ENCODE data around the gene MNT.

Gene MNT

GRCh38 chr17:2362881-2363280 lies 38.0 kb downstream of the MNT start:
- no peak for DNase-seq (ENCODE audit: low spot score)

GRCh38 chr17:2362416-2362815 lies 38.4 kb downstream of the MNT start:
- DNase-seq (ENCODE audit: low spot score) = no peak

GRCh38 chr17:2362016-2362415 lies 38.8 kb downstream of the MNT start:
- no peak for DNase-seq (ENCODE audit: low spot score)

DNA sequence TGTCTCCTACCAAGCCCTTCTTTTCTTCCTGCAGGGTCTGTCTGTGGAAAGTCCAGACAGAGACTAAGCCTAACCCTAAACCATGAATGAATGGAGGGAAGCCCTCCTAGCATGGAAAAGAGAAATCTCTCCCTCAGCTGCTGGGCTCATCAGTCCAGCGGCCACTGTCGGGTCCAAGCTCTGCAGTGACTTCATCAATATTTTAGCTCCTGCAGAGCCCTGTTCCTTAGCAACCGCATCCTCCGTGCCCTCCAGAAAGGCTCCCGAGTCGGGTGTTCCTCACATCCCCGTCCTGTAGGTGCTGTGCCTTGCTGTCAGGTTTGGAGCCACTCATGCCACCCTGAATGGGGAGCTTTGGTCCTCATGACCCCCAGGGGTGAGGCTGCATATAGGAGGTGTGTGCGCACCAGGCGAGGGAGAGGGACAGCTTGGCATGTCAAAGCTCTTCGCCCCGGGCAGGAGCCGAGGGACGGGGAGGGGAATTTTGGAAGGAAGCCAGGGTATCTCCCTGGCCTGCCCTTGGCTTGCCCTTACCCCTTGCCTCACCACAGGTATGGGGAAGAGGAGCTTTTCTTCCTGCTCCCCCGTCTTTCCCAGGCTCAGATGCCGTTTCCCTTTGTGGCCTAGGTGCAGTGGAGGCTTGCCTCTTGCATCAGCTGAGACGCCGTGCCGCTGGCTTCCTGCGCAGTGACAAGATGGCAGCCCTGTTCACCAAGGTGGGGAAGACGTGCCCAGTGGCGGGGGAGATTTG lies 39.7 kb downstream of the MNT start:
- no peak for DNase-seq (ENCODE audit: low spot score)

DNA sequence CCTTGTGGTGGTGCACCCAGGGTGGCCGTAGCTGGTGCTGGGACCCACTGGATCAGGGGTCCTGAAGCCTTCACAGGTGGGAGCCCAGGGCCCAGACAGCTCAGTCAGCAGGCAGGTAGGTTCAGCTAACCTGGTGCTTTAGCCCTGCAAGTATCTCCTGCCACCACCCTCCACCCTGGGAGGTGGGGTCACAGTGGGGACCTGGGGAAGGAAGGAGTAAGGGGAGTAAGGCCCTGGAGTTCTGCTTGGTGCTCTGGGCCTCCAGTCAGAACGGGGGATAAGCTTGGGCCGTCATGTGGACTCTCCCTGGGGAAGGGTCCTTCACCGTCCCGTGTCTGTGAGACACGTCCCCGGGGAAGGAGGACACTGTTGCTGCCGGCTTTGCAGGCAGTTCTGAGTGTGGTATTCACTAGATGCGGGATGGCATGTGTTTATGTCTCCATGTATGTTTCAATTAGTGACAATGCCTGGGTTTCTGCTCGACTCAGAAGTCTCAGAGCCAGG lies 42.9 kb downstream of the MNT start:
- no peak for DNase-seq (ENCODE audit: low spot score)

DNA sequence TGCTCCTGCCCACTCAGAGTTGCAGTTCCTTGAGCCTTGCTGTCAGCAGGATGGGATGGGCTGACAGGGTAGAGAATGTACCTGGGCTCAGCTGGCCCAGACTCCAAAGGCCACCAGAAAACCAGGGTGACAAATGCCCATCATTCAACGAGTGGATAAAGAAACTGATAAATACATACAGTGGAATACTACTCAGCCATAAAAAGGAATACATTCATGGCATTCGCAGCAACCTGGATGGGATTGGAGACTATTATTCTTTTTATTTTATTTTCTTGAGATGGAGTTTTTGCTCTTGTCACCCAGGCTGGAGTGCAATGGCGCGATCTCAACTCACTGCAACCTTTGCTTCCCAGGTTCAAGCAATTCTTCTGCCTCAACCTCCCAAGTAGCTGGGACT lies 43.6 kb downstream of the MNT start:
- DNase-seq (ENCODE audit: low spot score) = no peak

- no peak for DNase-seq (ENCODE audit: low spot score)
Observed at GRCh38 chr17:2354311-2354710, 46.5 kb downstream of the MNT start.

DNA sequence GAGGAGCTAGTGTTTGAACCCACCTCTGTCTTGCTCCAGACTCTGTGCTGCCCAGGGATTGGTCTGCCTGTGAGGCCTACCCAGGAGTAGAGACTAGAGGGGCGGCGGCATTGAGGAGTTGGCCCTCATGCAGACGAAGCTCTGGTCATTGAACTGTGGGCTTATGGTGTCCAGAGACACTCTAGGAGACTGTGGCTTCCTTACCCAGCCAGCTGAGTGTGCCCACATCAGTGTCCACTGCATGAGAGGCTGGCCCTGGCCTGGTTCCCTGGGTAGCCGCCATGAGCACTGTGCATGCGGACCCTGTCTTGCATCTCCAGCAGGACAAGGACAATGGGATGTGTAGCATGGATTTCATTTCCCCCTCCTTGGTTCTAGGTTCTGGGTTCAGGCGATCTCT lies 49.6 kb downstream of the MNT start:
- no peak for DNase-seq (ENCODE audit: low spot score)

GRCh38 chr17:2347805-2348685 lies 52.8 kb downstream of the MNT start:
- DNase-seq (ENCODE audit: low spot score) = no peak

DNA sequence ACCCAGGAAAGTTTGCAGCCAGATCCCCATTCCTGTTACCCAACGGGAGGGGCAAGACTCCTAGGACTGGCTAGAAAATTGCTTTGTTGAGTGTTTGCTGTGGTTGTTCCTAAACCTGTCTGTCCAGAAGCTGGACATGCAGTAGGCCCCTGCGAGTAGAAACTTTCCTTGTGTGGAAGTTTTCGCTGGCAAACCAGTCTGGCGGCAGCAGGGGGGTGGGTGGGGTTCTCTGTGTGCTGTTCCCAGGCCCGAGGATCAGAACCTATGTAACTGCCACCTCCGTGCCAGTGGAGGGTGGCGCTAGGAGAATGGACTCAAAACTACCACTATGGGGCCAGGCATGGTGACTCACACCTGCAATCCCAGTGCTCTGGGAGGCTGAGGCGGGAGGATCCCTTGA lies 54.4 kb downstream of the MNT start:
- DNase-seq (ENCODE audit: low spot score) = no peak

- no peak for DNase-seq (ENCODE audit: low spot score)
Observed at GRCh38 chr17:2344528-2344927, 56.3 kb downstream of the MNT start.

- DNase-seq (ENCODE audit: low spot score) = peak; percentile 56
Observed at GRCh38 chr17:2343421-2343820, 57.4 kb downstream of the MNT start.

- DNase-seq (ENCODE audit: low spot score) = no peak
Observed at GRCh38 chr17:2338315-2338657, 62.6 kb downstream of the MNT start.

GRCh38 chr17:2337544-2338314 lies 63.1 kb downstream of the MNT start:
- peak; percentile 54 for DNase-seq (ENCODE audit: low spot score)

DNA sequence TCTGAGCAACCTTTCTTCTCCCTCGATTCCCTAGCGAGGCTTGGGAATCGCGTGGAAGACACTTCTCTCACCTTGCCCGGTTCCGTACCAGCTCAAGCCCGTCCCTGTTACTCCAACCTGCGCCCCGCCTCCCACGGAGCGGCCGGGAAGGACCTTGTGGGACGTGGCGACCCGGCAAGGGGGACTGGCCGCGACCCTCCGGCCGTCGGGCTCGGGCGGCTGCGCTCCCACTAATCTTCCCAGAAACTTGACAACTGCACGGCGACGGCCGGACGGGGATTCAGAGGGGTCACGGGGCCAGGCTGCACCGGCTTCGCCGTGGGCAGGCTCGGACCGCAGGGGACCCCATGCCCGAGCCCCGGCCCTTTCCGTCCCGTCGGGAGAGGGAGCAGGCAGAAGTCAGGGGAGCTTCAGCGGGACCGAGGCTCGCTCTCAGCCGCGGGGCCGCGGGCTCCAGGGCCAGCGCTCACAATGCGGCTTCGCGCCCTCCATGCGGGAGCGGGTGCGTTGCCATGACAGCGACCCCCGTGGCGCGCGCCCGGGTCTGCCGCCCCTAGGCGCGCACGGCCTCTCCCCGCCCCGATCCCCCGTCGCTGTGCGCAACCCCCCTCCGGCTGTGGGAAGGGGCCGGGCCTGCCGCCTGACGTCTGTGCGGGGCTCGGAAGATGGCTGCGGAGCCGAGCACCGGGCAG lies 63.9 kb downstream of the MNT start, which contains the start of gene SGSM2:
Gene SGSM2, plus strand, starts transcription at position 650 of the 692 bp plus-strand sequence. CDS start 188 bp downstream, outside the sequence.
- DNase-seq (ENCODE audit: low spot score) = peak; percentile 51

GRCh38 chr17:2336215-2336851 lies 64.5 kb downstream of the MNT start, which contains the start of gene TSR1:
TSR1 (minus strand) TSS chr17:2336457; CDS start chr17:2336427, 30 bp downstream.
- peak; percentile 91 for DNase-seq (ENCODE audit: low spot score)

- no peak for DNase-seq (ENCODE audit: low spot score)
Observed at GRCh38 chr17:2335726-2336214, 65.1 kb downstream of the MNT start.
